Urothelium cell line (cell line): ENCODE results near the gene APBA2.

Source experiments
- DNase-seq: peaks from one replicate; pipeline ENCODE4 v3.0.0; 2011; ENCODE audit warnings: low spot score, mixed read lengths
- FAIRE-seq: peaks from 2 replicates; lab custom pipeline; 2011; peaks lifted over from hg19 to GRCh38; lab: Jason Lieb, UNC

Gene APBA2

GRCh38 chr15:29066838-29067237, 181.1 kb downstream of the APBA2 start:
- no peak for DNase-seq
- FAIRE-seq = no peak

- no peak for DNase-seq
- no peak for FAIRE-seq
Observed at GRCh38 chr15:29067949-29068348, 182.2 kb downstream of the APBA2 start.

GRCh38 chr15:29070471-29071231, 184.9 kb downstream of the APBA2 start:
- no peak for DNase-seq
- no peak for FAIRE-seq

GRCh38 chr15:29071232-29071881, 185.6 kb downstream of the APBA2 start:
- FAIRE-seq = no peak
- no peak for DNase-seq

GRCh38 chr15:29071882-29072273, 186.1 kb downstream of the APBA2 start:
- DNase-seq (no peak), FAIRE-seq (no peak)

- FAIRE-seq (no peak), DNase-seq (no peak)
Observed at GRCh38 chr15:29072444-29072843, 186.7 kb downstream of the APBA2 start.

GRCh38 chr15:29074045-29074444, 188.3 kb downstream of the APBA2 start:
- FAIRE-seq = no peak
- no peak for DNase-seq

GRCh38 chr15:29078541-29078940, 192.8 kb downstream of the APBA2 start:
- DNase-seq (no peak), FAIRE-seq (no peak)

GRCh38 chr15:29079479-29079878, 193.7 kb downstream of the APBA2 start:
- DNase-seq = no peak
- no peak for FAIRE-seq

- FAIRE-seq (no peak), DNase-seq (no peak)
Observed at GRCh38 chr15:29081781-29082180, 196.0 kb downstream of the APBA2 start.

- FAIRE-seq = no peak
- DNase-seq = no peak
Observed at GRCh38 chr15:29083161-29083560, 197.4 kb downstream of the APBA2 start.

GRCh38 chr15:29083858-29084257, 198.1 kb downstream of the APBA2 start:
- DNase-seq = no peak
- FAIRE-seq = no peak

GRCh38 chr15:29086001-29086400, 200.2 kb downstream of the APBA2 start:
- DNase-seq (no peak), FAIRE-seq (no peak)

- FAIRE-seq = no peak
- DNase-seq = no peak
Observed at GRCh38 chr15:29086891-29087290, 201.1 kb downstream of the APBA2 start.

GRCh38 chr15:29087521-29088285, 201.9 kb downstream of the APBA2 start:
- DNase-seq (no peak), FAIRE-seq (no peak)

GRCh38 chr15:29088666-29089065, 202.9 kb downstream of the APBA2 start:
- DNase-seq (no peak), FAIRE-seq (no peak)

GRCh38 chr15:29089731-29090616, 204.2 kb downstream of the APBA2 start:
- DNase-seq (no peak), FAIRE-seq (no peak)

- peak; percentile 39 for DNase-seq
- FAIRE-seq = no peak
Observed at GRCh38 chr15:29090617-29091466, 205.1 kb downstream of the APBA2 start.

- FAIRE-seq (no peak), DNase-seq (no peak)
Observed at GRCh38 chr15:29091666-29092065, 205.9 kb downstream of the APBA2 start.
